HG02885 (cell line): ENCODE results near the gene ACTA1.
"Not testable (repeated sequence)": the region's sequence is repeated elsewhere in the genome, so short reads cannot be mapped to it uniquely, and the experiment has no call there.

ENCODE experiments used
- ATAC-seq: cut with Tn5 transposase; IDR thresholded peaks from one replicate; pipeline ENCODE4 v1.9.1; 2021; ENCODE audit warnings: mild to moderate bottlenecking; ENCODE audit not compliant: unreplicated experiment, poor library complexity

Gene ACTA1

DNA sequence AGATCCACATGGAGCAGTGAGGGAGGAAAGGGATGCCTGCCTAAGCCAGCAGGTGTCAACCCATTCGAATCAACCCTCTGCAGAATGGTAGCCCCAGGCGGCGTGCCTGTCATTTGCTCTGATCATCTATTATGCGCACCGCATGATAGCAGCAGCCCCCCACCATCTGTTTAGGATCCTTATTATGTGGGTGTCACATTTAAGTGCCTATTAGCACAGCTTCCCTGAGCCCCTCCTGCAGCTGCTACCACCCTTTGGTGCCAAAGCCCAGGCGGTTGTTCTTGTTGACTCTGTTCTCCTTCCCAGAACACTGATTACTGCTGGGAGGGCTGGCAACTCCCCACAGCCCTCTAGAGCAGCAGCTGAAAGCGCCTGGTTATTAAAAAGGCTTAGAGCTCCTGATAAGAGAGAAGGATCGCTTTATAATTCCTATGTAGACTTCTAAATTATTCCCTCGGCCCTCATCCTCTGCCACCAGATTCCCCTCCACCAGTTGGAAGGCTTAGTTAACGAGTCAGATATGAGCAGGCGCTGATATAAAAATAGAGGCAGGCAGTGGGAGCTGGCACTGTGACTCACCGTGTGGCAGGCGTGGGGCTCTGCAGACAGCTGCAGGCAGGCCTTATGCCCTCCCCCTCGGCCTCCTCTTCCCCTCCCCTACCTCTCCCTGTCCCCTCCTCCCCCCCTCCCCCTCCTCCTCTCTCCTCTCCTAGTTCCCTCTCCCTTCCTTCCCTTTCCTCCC lies 23.0 kb downstream of the ACTA1 start:
- no peak for ATAC-seq

GRCh38 chr1:229410370-229410691 lies 23.6 kb downstream of the ACTA1 start:
- ATAC-seq: no peak

GRCh38 chr1:229409616-229410369 lies 24.1 kb downstream of the ACTA1 start:
- ATAC-seq: no peak

DNA sequence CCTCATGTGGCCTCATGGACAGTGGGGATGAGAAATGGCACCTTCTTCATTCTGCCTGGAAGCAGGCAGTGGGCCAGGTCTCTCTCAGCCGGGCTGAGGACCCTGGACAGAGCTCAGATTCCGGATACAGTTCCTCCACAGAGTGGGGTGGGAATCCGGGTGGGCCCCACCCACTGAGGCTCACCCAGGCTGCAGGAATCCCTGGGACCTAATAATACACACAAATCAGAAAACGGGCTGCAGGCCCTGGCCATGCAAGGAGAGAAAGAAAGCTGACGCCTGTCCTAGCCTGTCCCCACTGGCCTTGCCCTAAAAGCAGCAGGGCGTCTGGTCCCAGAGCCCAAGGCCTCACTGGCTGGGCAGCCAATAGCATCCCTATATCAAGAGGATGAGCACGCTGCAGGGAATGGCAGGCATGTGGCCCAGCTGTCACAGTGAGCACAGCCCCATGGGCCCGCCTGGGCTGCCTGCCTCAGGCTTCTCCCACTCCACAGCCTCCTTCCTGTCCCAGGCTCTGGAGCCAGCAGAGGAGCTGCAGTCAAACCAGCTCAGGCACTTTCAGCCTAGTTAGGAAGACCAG lies 25.3 kb downstream of the ACTA1 start:
- no peak for ATAC-seq

DNA sequence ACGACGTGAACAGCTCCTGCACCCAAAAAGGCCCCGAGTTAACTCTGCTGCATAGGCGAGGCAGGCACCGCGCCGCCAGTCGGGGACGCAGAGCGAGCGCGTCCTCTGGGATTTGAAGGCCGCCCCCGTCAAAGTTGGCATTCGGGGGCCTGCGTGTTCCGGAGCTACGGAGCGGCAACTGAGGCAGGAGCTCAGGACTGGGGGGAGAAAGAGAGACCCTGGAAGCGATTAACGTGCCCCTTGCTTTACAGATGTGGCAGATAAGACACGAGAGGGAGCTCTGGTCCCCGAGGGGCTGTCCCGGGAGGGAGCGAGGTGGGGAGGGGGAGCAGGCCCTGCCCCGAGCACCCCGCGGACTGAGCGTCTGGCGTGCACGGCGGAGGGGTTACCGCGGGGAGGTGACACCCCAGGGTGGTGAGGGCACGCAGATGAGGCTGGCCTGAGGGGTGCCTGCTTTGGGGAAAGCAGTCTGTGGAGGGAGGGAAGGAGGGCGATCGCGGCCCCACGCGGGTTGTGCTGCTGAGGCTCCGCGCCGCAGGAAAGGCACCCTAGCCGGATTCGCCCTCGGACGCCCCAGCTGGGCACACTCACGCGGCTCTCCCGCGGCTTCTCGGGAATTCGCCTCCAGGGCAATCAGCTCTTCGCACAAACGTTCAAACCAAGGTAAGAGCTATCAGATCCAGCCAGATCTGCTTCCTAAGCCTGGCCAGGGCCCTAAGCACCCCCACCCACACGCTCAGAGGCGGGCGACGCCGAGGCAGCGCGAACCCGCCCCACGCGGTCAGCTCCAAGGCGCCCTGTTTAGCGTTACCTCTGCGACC lies 26.5 kb downstream of the ACTA1 start:
- no peak for ATAC-seq

DNA sequence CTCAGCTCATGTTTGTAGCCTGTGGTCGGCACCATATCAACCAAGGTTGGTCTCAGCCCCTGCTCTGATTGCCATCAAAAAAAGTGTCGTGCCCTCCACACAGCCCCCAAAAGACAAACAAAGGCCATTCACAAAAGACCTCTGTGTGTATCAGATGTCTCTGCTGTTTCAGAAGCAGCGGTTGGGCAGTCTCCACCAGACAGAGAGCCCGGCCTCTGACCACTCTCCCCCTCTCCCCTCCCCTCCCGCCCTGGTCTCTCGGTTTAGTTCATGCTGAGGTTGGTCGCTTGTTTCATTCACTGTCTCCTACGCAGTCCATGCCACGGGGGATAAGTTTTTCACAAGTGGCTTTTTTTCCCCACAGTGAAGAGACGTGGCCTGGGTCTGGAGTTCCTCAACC lies 27.1 kb downstream of the ACTA1 start:
- no peak for ATAC-seq

DNA sequence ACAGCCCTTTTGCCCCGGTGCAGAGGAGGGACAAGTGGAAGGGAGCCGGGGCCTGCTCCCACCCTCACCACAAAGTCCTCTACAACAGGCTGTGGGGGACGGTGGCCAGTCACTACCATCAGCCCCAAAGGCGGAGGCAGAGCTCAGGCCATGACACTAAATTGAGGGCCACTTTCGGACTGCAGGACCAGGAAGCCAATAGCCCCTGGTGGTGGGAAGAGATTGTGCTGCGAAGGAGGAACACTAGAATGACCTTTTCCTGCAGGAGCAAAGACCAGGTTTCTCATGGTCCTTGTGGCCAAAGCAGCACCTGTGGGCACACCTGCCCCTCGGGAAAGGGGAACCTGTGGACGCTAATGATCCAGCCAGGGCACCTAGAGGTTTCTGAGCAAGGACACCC lies 30.3 kb downstream of the ACTA1 start:
- no peak for ATAC-seq

DNA sequence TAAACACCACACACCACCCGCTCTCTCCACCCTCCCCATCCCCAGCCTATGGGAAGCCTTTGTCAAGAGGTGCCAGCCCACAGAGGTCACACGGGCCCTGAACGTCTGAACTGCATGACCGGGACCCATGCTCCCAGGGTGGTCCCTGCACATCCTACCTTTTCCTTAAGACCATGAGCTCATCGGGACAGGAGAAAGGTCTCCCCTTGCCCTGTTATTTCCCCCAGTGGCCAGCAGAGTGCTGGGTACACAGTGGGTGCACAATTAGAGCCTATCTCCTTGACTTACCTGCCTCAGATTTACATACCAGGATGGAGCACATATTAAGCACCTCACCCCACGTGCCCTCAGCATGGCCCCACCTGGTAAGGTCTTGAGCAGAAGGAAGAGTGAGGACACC lies 30.9 kb downstream of the ACTA1 start:
- ATAC-seq: no peak

DNA sequence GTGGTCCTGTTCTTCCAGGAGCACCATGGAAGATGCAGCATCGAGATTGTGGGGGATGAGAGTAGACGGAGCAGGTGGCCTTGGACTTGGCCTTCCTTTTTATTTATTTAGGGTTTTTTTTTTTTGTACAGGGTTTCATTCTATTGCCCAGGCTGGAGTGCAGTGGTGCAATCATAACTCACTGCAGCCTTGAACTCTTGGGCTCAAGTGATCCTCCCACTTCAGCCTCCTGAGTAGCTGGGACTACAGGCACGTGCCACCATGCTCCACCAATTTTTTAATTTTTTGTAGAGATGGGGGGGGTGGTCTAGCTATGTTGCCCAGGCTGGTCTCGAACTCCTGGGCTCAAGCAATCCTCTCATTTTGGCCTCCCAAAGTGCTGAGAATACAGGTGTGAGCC lies 31.6 kb downstream of the ACTA1 start:
- not testable (repeated sequence) for ATAC-seq

DNA sequence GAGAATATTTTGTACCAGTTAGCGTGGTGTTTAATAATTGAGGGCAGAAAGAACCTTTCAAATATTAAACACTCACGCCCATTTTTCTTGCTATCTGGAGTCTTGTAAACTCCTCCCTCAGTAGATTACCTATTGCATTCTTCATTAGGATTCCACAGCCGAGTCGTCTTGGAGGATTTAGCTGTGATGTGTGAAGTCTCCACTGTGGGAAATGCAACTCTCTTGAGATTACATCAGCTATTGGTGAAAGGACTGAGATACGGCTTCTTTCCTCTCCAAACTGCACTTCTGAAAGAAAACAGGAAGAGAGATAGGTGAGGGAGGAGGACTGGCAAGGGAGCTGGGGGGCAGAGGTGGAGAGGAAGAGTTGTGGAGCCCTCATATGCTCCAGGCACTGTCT lies 36.1 kb downstream of the ACTA1 start:
- ATAC-seq: no peak

GRCh38 chr1:229396585-229397206 lies 37.2 kb downstream of the ACTA1 start:
- no peak for ATAC-seq

DNA sequence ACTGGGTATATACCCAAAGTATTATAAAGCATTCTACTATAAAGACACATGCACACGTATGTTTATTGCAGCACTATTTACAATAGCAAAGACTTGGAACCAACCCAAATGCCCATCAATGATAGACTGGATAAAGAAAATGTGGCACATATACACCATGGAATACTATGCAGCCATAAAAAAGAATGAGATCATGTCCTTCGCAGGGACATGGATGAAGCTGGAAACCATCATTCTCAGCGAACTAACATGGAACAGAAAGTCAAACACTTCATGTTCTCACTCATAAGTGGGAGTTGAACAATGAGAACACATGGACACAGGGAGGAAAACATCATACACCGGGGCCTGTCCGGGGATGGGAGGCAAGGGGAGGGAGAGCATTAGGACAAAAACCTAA lies 39.4 kb downstream of the ACTA1 start:
- not testable (repeated sequence) for ATAC-seq

DNA sequence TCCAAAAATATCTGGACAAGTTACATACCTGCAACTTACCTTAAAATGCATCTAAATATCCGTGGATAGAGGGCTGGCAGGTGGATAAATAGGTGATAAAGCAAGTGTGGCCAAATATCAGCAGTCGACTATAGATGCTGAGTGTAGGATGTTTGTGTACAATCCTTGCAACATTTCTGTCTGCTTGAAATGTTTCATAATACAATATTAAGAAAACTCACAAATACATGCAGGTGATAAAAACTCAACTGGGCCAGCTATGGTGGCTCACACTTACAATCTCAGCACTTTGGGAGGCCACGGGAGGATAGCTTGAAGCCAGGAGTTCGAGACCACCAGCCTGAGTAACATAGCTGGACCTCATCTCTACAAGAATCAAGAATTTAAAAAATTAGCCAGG lies 41.0 kb downstream of the ACTA1 start:
- ATAC-seq: no peak

- no peak for ATAC-seq
Observed at GRCh38 chr1:229390130-229390529, 43.8 kb downstream of the ACTA1 start.

GRCh38 chr1:229388897-229389580 lies 44.9 kb downstream of the ACTA1 start:
- no peak for ATAC-seq

DNA sequence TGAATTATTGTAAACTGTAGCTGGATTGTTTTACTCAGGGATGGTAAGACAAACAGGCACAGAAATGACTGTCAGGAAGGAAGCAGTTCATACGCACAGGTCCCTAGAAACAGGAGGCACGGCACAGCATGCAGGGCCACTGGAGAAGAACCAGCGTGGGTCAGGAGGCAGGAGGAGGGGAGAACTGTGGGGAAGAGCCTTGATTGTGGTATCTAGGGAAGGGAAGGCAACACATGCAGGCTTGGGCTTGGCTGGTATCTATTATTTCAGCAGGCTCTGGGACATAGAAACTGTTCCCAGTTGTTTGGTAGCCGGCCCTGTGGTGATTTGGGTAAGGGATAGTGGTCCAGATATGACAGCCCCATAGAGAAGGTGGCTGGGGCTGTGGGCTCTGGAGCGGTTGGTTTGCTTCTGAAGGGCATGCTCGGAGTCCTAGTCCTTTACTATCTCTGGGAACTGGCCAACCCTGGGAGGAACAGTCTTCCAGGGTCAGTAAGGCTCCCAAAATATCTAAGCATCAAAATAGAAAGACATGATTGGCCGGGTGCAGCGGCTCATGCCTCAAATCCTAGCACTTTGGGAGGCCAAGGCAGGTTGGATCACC lies 47.9 kb downstream of the ACTA1 start:
- ATAC-seq: no peak

DNA sequence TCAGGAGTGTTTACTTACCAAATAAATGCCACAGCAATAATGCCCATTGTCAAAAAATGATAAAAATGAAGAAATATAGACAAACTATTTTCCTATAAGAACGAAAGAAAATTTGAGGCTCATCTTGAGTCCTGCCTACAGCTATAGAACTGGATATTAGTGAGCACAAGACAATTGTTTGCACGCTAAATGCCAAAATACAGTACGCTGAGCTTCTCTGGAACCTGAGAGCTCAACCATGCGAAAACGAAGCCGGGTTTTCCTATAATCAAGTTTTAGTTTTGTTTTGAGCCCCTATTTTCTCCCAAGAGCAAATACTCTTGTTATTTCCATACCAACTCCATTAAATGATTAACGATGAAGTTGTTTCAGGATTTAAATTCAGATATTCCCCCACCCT lies 49.1 kb downstream of the ACTA1 start:
- no peak for ATAC-seq

DNA sequence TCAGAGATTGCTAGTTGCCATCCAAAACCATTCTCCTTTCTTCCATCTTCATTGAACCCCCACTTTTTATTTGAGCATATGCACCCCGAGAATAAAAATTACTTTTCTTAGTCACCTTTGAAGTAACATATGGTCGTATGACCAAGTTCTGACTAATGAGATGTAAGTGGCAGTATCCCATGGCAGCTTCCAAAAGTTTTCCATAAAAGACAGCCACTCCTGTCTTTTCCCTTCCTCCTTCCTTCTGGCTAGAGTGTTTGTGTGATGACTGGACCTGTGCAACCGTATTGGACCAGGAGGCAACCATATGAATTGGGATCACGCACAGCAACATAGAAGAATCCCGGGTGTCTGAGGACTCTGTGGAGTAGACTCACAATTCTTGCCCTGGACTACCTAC lies 49.9 kb downstream of the ACTA1 start:
- no peak for ATAC-seq

- ATAC-seq: no peak
Observed at GRCh38 chr1:229383188-229383587, 50.7 kb downstream of the ACTA1 start.
